NCI-H460 (cell line): ENCODE results near the gene SPAAR. TPM values are rescaled to one million over a fixed set of nuclear protein-coding genes. Genes with fewer than 3 reads are reported as not detected.
"Not testable (repeated sequence)": the region's sequence is repeated elsewhere in the genome, so short reads cannot be mapped to it uniquely, and the experiment has no call there.

Source experiments
- DNase-seq: peaks from one replicate; pipeline ENCODE4 v3.0.0-alpha.2; 2016; ENCODE audit warnings: low read depth; ENCODE audit errors: extremely low read depth
- polyA plus RNA-seq: library from polyadenylated mRNA; depleted of rRNA; stranded (reverse); fragments of >200 nt; gene quantifications from 2 replicates; pipeline ENCODE4 v1.2.3, GENCODE V29; 2014; cell fraction: nucleus; rRNA removed
- total RNA-seq: library from RNA; depleted of rRNA; stranded (reverse); fragments of >200 nt; shearing (Covaris generic); gene quantifications from 2 replicates; pipeline ENCODE4 v1.2.3, GENCODE V29; 2014; rRNA removed

The SPAAR gene
- 0.46 TPM in 1 of 2 replicates, not detected in the other for total RNA-seq
- 0.10 and 1.7 TPM in 2 replicates for polyA plus RNA-seq

GRCh38 chr9:35909274-35909673, at the start of gene SPAAR:
Gene SPAAR (plus strand): TSS chr9:35909490. CDS start chr9:35910464, 974 bp downstream.
- DNase-seq: no peak

- DNase-seq: no peak
Measured at GRCh38 chr9:35859990-35860339, 49.3 kb upstream of the SPAAR start.

- DNase-seq: no peak
Measured at GRCh38 chr9:35861161-35861897, 48.0 kb upstream of the SPAAR start.

GRCh38 chr9:35862328-35862727, 47.0 kb upstream of the SPAAR start:
- DNase-seq: no peak

GRCh38 chr9:35863583-35863982, 45.7 kb upstream of the SPAAR start:
- DNase-seq: no peak

GRCh38 chr9:35864695-35865255, 44.5 kb upstream of the SPAAR start:
- DNase-seq: no peak

GRCh38 chr9:35867538-35867937, 41.8 kb upstream of the SPAAR start:
- no peak for DNase-seq

- no peak for DNase-seq
Measured at GRCh38 chr9:35868933-35869332, 40.4 kb upstream of the SPAAR start.

GRCh38 chr9:35869621-35870216, 39.6 kb upstream of the SPAAR start:
- no peak for DNase-seq

- DNase-seq: no peak
Measured at GRCh38 chr9:35870351-35870923, 38.9 kb upstream of the SPAAR start, which contains the start of gene OR13J1. Gene OR13J1 (minus strand): TSS chr9:35870401. CDS start chr9:35870401, 0 bp downstream.

- no peak for DNase-seq
Measured at GRCh38 chr9:35871545-35871944, 37.7 kb upstream of the SPAAR start.

- no peak for DNase-seq
Measured at GRCh38 chr9:35872505-35872904, 36.8 kb upstream of the SPAAR start.

GRCh38 chr9:35882263-35882848, 26.9 kb upstream of the SPAAR start:
- peak; percentile 63 for DNase-seq

GRCh38 chr9:35882996-35883395, 26.3 kb upstream of the SPAAR start:
- no peak for DNase-seq

GRCh38 chr9:35884908-35885307, 24.4 kb upstream of the SPAAR start:
- not testable (repeated sequence) for DNase-seq

GRCh38 chr9:35891646-35892045, 17.6 kb upstream of the SPAAR start:
- no peak for DNase-seq

GRCh38 chr9:35892051-35892450, 17.2 kb upstream of the SPAAR start:
- no peak for DNase-seq

- DNase-seq: no peak
Measured at GRCh38 chr9:35896570-35896969, 12.7 kb upstream of the SPAAR start.

- DNase-seq: not testable (repeated sequence)
Measured at GRCh38 chr9:35897376-35898099, 11.8 kb upstream of the SPAAR start.

- no peak for DNase-seq
Measured at GRCh38 chr9:35898337-35898736, 11.0 kb upstream of the SPAAR start.
